Activated B cell treated with CpG ODN at 0.5 μM for 24 hours (primary cell): ENCODE measurements around the gene ECEL1. TPM values are rescaled to one million over a fixed set of nuclear protein-coding genes. Genes with fewer than 3 reads are reported as not detected.

Source experiments
- ATAC-seq: fragments of 200-7000 bp; cut with Tn5 transposase; one replicate; pipeline ENCODE4 v1.10.0; 2021; ENCODE audit warnings: low read depth, mild to moderate bottlenecking, moderate library complexity
- CTCF ChIA-PET: fragments of 350-600 bp; sonication (Branson Sonifier 250); formaldehyde crosslinking; loops from one replicate; lab custom pipeline; 2021; ENCODE audit warnings: antibody characterized with exemption; lab: Charles Lee
- POLR2A ChIA-PET: fragments of 350-600 bp; sonication (Branson Sonifier 250); formaldehyde crosslinking; loops from one replicate; lab custom pipeline; 2021; ENCODE audit warnings: antibody characterized with exemption; lab: Charles Lee
- DNase-seq: peaks from one replicate; pipeline ENCODE4 v3.0.0; 2022
- H3K27ac Mint-ChIP-seq: one replicate; pipeline ENCODE4 v1.8.0; 2020; ENCODE audit warnings: mixed read lengths
- H3K27me3 Mint-ChIP-seq: one replicate; pipeline ENCODE4 v1.8.0; 2021; ENCODE audit warnings: mixed read lengths
- H3K36me3 Mint-ChIP-seq: one replicate; pipeline ENCODE4 v1.8.0; 2021; ENCODE audit warnings: low read depth, mixed read lengths
- H3K4me1 Mint-ChIP-seq: one replicate; pipeline ENCODE4 v1.8.0; 2021; ENCODE audit warnings: mixed read lengths
- H3K4me3 Mint-ChIP-seq: one replicate; pipeline ENCODE4 v1.8.0; 2020; ENCODE audit warnings: mild to moderate bottlenecking, mixed read lengths
- H3K9me3 Mint-ChIP-seq: one replicate; pipeline ENCODE4 v1.8.0; 2020; ENCODE audit warnings: mixed read lengths
- CTCF ChIP-seq: fragments of 200-600 bp; IDR thresholded peaks from one replicate; pipeline ENCODE4 v1.8.0; 2022; ENCODE audit warnings: antibody characterized with exemption, mild to moderate bottlenecking
- intact Hi-C: fragments of 100-400 bp; cut with micrococcal nuclease; formaldehyde crosslinking; loops from one replicate; pipeline ENCODE4 v1.15.1; 2024
- total RNA-seq: library from RNA; stranded (reverse); gene quantifications from 2 replicates; pipeline ENCODE4 v1.2.3, GENCODE V29; 2022

Gene ECEL1
- total RNA-seq, 1 donor from 2014 or later, result not detected

- DNase-seq (no peak), ATAC-seq (no peak)
- H3K27me3 Mint-ChIP-seq, result peaks cover 24% of the 10 kb centered on the region
- POLR2A ChIA-PET, result interaction anchor here (0.6 kb wide), 1 partner anchor 13 kb away, joined by 10 read pairs; no protein-coding TSS in a partner anchor
- H3K27ac Mint-ChIP-seq, result no peak overlapping the region
- CTCF ChIA-PET, result interaction anchor here (0.8 kb wide), 1 partner anchor 15 kb away, joined by 3 read pairs; no protein-coding TSS in a partner anchor
- TF ChIP-seq CTCF, result no peak
- no peaks in the 10 kb centered on the region for H3K36me3 Mint-ChIP-seq
- intact Hi-C loops, result no loop called here
- H3K4me3 Mint-ChIP-seq, result no peak overlapping the region
- H3K9me3 Mint-ChIP-seq, result no peaks in the 10 kb centered on the region
- H3K4me1 Mint-ChIP-seq, result peaks cover 11% of the 10 kb centered on the region
Measured at GRCh38 chr2:232518844-232519243, 31.2 kb upstream of the ECEL1 start.

GRCh38 chr2:232516551-232516950 lies 28.9 kb upstream of the ECEL1 start:
- H3K27ac Mint-ChIP-seq, result no peak overlapping the region
- CTCF ChIA-PET, result no interaction called here
- H3K4me3 Mint-ChIP-seq, result no peak overlapping the region
- POLR2A ChIA-PET, result no interaction called here
- ATAC-seq (no peak), DNase-seq (no peak)
- H3K9me3 Mint-ChIP-seq, result no peaks in the 10 kb centered on the region
- intact Hi-C loops, result no loop called here
- no peaks in the 10 kb centered on the region for H3K36me3 Mint-ChIP-seq
- TF ChIP-seq CTCF, result no peak
- peaks cover 29% of the 10 kb centered on the region for H3K27me3 Mint-ChIP-seq
- peaks cover 2% of the 10 kb centered on the region for H3K4me1 Mint-ChIP-seq

GRCh38 chr2:232515639-232516038 lies 28.0 kb upstream of the ECEL1 start:
- ChIA-PET CTCF (no interaction called here), POLR2A (no interaction called here)
- ATAC-seq, result no peak
- Mint-ChIP-seq H3K36me3 (no peaks in the 10 kb centered on the region), H3K4me3 (no peak overlapping the region), H3K27ac (no peak overlapping the region), H3K4me1 (no peaks in the 10 kb centered on the region), H3K27me3 (peaks cover 26% of the 10 kb centered on the region), H3K9me3 (no peaks in the 10 kb centered on the region)
- no peak for DNase-seq
- no peak for TF ChIP-seq CTCF
- intact Hi-C loops, result no loop called here

GRCh38 chr2:232513353-232513752 lies 25.7 kb upstream of the ECEL1 start:
- no peaks in the 10 kb centered on the region for H3K36me3 Mint-ChIP-seq
- DNase-seq (no peak), ATAC-seq (no peak)
- H3K4me1 Mint-ChIP-seq, result no peaks in the 10 kb centered on the region
- no peak overlapping the region for H3K4me3 Mint-ChIP-seq
- H3K27ac Mint-ChIP-seq, result no peak overlapping the region
- intact Hi-C loops, result no loop called here
- no peak for TF ChIP-seq CTCF
- ChIA-PET POLR2A (no interaction called here), CTCF (no interaction called here)
- H3K27me3 Mint-ChIP-seq, result peaks cover 17% of the 10 kb centered on the region
- no peaks in the 10 kb centered on the region for H3K9me3 Mint-ChIP-seq

GRCh38 chr2:232512602-232513001 lies 25.0 kb upstream of the ECEL1 start:
- H3K4me3 Mint-ChIP-seq, result no peak overlapping the region
- ChIA-PET POLR2A (no interaction called here), CTCF (no interaction called here)
- no peak overlapping the region for H3K27ac Mint-ChIP-seq
- H3K4me1 Mint-ChIP-seq, result no peaks in the 10 kb centered on the region
- DNase-seq (no peak), ATAC-seq (no peak)
- TF ChIP-seq CTCF, result no peak
- no peaks in the 10 kb centered on the region for H3K9me3 Mint-ChIP-seq
- peaks cover 17% of the 10 kb centered on the region for H3K27me3 Mint-ChIP-seq
- no peaks in the 10 kb centered on the region for H3K36me3 Mint-ChIP-seq
- intact Hi-C loops, result no loop called here
